Thyroid gland (tissue), 4 donors: Measurements from ENCODE around the gene BEND3.

Source experiments
- POLR2A ChIP-seq, 2 donors: fragments of 450-650 bp; IDR thresholded peaks; one replicate each; pipeline ENCODE4 v1.6.1; 2017; ENCODE audit warnings: antibody characterized with exemption in 2 of 2, mild to moderate bottlenecking in 2 of 2, moderate library complexity in 1 of 2
- TF ChIP-seq, protein P1 (sequence below), 6 experiments: fragments of 200-600 bp in 3 of 6; fragments of 450-650 bp in 3 of 6; sonication (generic) in 3 of 6; IDR thresholded peaks; one replicate each; pipeline ENCODE4 v1.5.1; 2016 to 2019; ENCODE audit warnings: antibody characterized with exemption in 6 of 6, mild to moderate bottlenecking in 2 of 6, inconsistent platforms in 1 of 6, moderate library complexity in 1 of 6

DNA sequence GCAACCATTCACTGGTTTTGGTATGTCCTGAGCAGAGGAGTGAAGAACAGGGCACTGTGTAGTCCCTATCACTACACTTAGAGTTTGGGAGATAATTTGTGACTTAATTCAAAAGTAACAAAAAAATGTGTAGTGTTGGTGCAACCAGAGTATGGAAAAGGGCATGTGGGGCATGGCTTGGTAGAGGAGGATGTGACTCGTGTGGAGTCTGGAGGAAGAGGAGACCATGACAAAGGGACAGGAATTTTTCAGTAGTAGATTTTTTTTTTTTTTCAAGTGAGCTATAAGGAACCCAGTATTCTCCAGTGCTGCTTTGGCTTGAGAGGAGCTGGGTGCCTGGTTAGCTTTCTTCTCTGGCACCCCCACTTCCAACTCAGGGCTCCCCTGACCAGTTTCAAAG is 82.2 kb downstream of the BEND3 start:
- TF ChIP-seq, protein P1, sequence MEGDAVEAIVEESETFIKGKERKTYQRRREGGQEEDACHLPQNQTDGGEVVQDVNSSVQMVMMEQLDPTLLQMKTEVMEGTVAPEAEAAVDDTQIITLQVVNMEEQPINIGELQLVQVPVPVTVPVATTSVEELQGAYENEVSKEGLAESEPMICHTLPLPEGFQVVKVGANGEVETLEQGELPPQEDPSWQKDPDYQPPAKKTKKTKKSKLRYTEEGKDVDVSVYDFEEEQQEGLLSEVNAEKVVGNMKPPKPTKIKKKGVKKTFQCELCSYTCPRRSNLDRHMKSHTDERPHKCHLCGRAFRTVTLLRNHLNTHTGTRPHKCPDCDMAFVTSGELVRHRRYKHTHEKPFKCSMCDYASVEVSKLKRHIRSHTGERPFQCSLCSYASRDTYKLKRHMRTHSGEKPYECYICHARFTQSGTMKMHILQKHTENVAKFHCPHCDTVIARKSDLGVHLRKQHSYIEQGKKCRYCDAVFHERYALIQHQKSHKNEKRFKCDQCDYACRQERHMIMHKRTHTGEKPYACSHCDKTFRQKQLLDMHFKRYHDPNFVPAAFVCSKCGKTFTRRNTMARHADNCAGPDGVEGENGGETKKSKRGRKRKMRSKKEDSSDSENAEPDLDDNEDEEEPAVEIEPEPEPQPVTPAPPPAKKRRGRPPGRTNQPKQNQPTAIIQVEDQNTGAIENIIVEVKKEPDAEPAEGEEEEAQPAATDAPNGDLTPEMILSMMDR (IDR thresholded peaks at IDR 0.05), result no peak
- TF ChIP-seq POLR2A (IDR thresholded peaks at IDR 0.05), result no peak
